Panc1 (cell line): Measurements from ENCODE around the gene SKA3.

Experiments used
- CTCF ChIP-seq: fragments of 450-650 bp; IDR thresholded peaks from 2 replicates; pipeline ENCODE4 v1.5.1; 2017; ENCODE audit warnings: mild to moderate bottlenecking
- POLR2AphosphoS5 ChIP-seq: IDR thresholded peaks from 2 replicates; pipeline ENCODE4 v1.6.1; 2012; ENCODE audit warnings: mild to moderate bottlenecking, low read depth, low read length, moderate library complexity
- REST ChIP-seq, 2 experiments: IDR thresholded peaks; 2 replicates each; pipeline ENCODE4 v1.6.1; 2011 to 2012; ENCODE audit warnings: low read depth in 2 of 2, control low read depth in 1 of 2, low read length in 1 of 2, mild to moderate bottlenecking in 1 of 2, moderate library complexity in 1 of 2; ENCODE audit not compliant: insufficient read depth in 1 of 2
- SIN3A ChIP-seq: IDR thresholded peaks from 2 replicates; pipeline ENCODE4 v1.6.1; 2012; ENCODE audit warnings: low read depth, mild to moderate bottlenecking, low read length, moderate library complexity, borderline replicate concordance; ENCODE audit not compliant: insufficient read depth
- TCF7L2 ChIP-seq: IDR thresholded peaks from 2 replicates; pipeline ENCODE4 v1.6.1; 2011; ENCODE audit warnings: mild to moderate bottlenecking, low read depth, low read length, inconsistent platforms

GRCh38 chr13:21149568-21149967 lies 26.8 kb downstream of the SKA3 start:
- TF ChIP-seq CTCF (no peak), POLR2AphosphoS5 (no peak), REST (IDR thresholded peaks at IDR 0.05; ENCODE audit: insufficient read depth in 1 of 2, low read depth in 2 of 2, low read length in 1 of 2) (no peak), SIN3A (no peak), TCF7L2 (no peak)
